HG03280 (cell line): Measurements from ENCODE around the gene BCAM.
A peak's percentile ranks its signal among the peaks of the same experiment; 100 is the strongest.
"Not testable (repeated sequence)": the region's sequence is repeated elsewhere in the genome, so short reads cannot be mapped to it uniquely, and the experiment has no call there.

Experiments
- ATAC-seq: cut with Tn5 transposase; IDR thresholded peaks from one replicate; pipeline ENCODE4 v1.9.1; 2021; ENCODE audit warnings: mild to moderate bottlenecking, moderate library complexity; ENCODE audit not compliant: unreplicated experiment

Gene BCAM

GRCh38 chr19:44808463-44809371 lies at the start of gene BCAM:
BCAM (plus strand) TSS chr19:44809103; CDS start chr19:44809125, 22 bp downstream.
- no peak for ATAC-seq

- no peak for ATAC-seq
Observed at GRCh38 chr19:44762038-44762437, 46.9 kb upstream of the BCAM start.

- no peak for ATAC-seq
Observed at GRCh38 chr19:44765033-44765948, 43.6 kb upstream of the BCAM start.

- no peak for ATAC-seq
Observed at GRCh38 chr19:44765949-44766335, 43.0 kb upstream of the BCAM start.

- no peak for ATAC-seq
Observed at GRCh38 chr19:44767295-44768180, 41.4 kb upstream of the BCAM start.

GRCh38 chr19:44770550-44771257 lies 38.2 kb upstream of the BCAM start:
- ATAC-seq, result peak; percentile 98

- ATAC-seq, result not testable (repeated sequence)
Observed at GRCh38 chr19:44772144-44772543, 36.8 kb upstream of the BCAM start.

GRCh38 chr19:44772959-44773358 lies 35.9 kb upstream of the BCAM start:
- ATAC-seq, result no peak

- ATAC-seq, result no peak
Observed at GRCh38 chr19:44775676-44776240, 33.1 kb upstream of the BCAM start.

- no peak for ATAC-seq
Observed at GRCh38 chr19:44776402-44777096, 32.4 kb upstream of the BCAM start.

- no peak for ATAC-seq
Observed at GRCh38 chr19:44777715-44778347, 31.1 kb upstream of the BCAM start, which contains the start of gene CBLC. CBLC (plus strand) TSS chr19:44777890; CDS start chr19:44777932, 42 bp downstream.

- no peak for ATAC-seq
Observed at GRCh38 chr19:44779150-44779549, 29.8 kb upstream of the BCAM start.

- ATAC-seq, result not testable (repeated sequence)
Observed at GRCh38 chr19:44781694-44782093, 27.2 kb upstream of the BCAM start.

- no peak for ATAC-seq
Observed at GRCh38 chr19:44782729-44783128, 26.2 kb upstream of the BCAM start.

GRCh38 chr19:44783545-44783944 lies 25.4 kb upstream of the BCAM start:
- no peak for ATAC-seq

- ATAC-seq, result no peak
Observed at GRCh38 chr19:44785271-44785670, 23.6 kb upstream of the BCAM start.

- no peak for ATAC-seq
Observed at GRCh38 chr19:44785993-44786392, 22.9 kb upstream of the BCAM start.

- no peak for ATAC-seq
Observed at GRCh38 chr19:44788971-44789370, 19.9 kb upstream of the BCAM start.
